Measurements from ENCODE around the gene MAEL. TPM values are rescaled to one million over a fixed set of nuclear protein-coding genes. Genes with fewer than 3 reads are reported as not detected.

MAEL gene
- total RNA-seq, 1 experiment from 2014 or later: not detected

DNA sequence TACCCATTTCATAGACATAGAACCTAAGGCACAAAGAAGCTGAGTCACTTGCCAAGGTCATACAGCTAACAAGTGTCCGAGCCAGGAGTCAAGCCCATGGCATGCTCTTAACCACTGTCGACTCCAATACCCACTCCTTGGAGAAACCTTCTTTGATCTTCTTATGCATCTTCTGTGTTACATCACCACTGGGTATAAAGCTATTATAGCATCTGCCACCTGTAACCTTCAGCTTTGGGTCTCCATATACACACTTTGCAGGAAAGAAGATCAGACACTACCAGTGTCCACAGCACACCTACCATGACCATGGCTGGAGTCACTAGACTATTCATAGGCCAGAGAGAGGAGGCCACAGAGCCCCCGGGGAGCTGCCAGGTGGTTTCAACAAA is 72.0 kb downstream of the MAEL start:
- Histone ChIP-seq H2BK5ac (ENCODE audit: insufficient read length, low read length) (no peak overlapping the region), H3K56ac (ENCODE audit: insufficient read length, low read depth, low read length) (no peak overlapping the region), H4K5ac (ENCODE audit: insufficient read length, low read depth, low read length) (no peak overlapping the region), H3K27me3 (ENCODE audit: insufficient read depth, low read length) (no peaks in the 10 kb centered on the region), H2AK5ac (ENCODE audit: insufficient read length, low read length) (no peak overlapping the region), H3K4me1 (ENCODE audit: insufficient read depth, low read length) (no peaks in the 10 kb centered on the region), H3K18ac (ENCODE audit: insufficient read length, low read depth, low read length) (no peak overlapping the region), H2BK12ac (ENCODE audit: insufficient read length, low read depth, low read length) (no peak overlapping the region), H3K14ac (ENCODE audit: insufficient read depth, low read length) (no peak overlapping the region), H3K27ac (ENCODE audit: insufficient read length, low read depth, low read length) (no peak overlapping the region), H3K4ac (ENCODE audit: low read depth, low read length) (no peak overlapping the region), H4K91ac (ENCODE audit: insufficient read length, low read depth, low read length) (no peak overlapping the region), H3K9me3 (ENCODE audit: control insufficient read depth, low read depth, low read length) (no peaks in the 10 kb centered on the region), H3K9ac (ENCODE audit: extremely low read depth, insufficient read length, low read length) (no peak overlapping the region), H3K23ac (ENCODE audit: insufficient read length, low read depth, low read length) (no peak overlapping the region), H3K79me1 (ENCODE audit: insufficient read depth, low read depth, low read length, poor library complexity, severe bottlenecking) (no peaks in the 10 kb centered on the region), H2AFZ (ENCODE audit: low read length) (no peak overlapping the region), H3K23me2 (ENCODE audit: insufficient read length, low read depth, low read length, poor library complexity, severe bottlenecking) (no peaks in the 10 kb centered on the region), H3T11ph (ENCODE audit: low read length) (no peak overlapping the region), H3K79me2 (ENCODE audit: insufficient read depth, low read length) (no peaks in the 10 kb centered on the region), H4K8ac (replicated peaks; ENCODE audit: insufficient read length, low read depth, low read length) (no peak overlapping the region), H4K20me1 (ENCODE audit: control insufficient read depth, insufficient read depth, insufficient read length) (no peaks in the 10 kb centered on the region), H3K4me2 (ENCODE audit: insufficient read depth, insufficient read length, low read length) (no peak overlapping the region), H2BK20ac (ENCODE audit: low read depth, low read length, poor library complexity, severe bottlenecking) (no peak overlapping the region), H2BK15ac (ENCODE audit: low read depth, low read length) (no peak overlapping the region), H2BK120ac (ENCODE audit: low read depth, low read length, poor library complexity, severe bottlenecking) (no peak overlapping the region)
- no peaks in the 10 kb centered on the region for H3K36me3 Mint-ChIP-seq (ENCODE audit: insufficient read depth in 1 of 3, low read depth in 3 of 3)
- no peaks in the 10 kb centered on the region for H3K9me3 Mint-ChIP-seq
- TF ChIP-seq, protein P1, sequence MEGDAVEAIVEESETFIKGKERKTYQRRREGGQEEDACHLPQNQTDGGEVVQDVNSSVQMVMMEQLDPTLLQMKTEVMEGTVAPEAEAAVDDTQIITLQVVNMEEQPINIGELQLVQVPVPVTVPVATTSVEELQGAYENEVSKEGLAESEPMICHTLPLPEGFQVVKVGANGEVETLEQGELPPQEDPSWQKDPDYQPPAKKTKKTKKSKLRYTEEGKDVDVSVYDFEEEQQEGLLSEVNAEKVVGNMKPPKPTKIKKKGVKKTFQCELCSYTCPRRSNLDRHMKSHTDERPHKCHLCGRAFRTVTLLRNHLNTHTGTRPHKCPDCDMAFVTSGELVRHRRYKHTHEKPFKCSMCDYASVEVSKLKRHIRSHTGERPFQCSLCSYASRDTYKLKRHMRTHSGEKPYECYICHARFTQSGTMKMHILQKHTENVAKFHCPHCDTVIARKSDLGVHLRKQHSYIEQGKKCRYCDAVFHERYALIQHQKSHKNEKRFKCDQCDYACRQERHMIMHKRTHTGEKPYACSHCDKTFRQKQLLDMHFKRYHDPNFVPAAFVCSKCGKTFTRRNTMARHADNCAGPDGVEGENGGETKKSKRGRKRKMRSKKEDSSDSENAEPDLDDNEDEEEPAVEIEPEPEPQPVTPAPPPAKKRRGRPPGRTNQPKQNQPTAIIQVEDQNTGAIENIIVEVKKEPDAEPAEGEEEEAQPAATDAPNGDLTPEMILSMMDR (conservative IDR thresholded peaks at IDR 0.05): no peak
- 0 out of 7 replicates have a peak overlapping the region, but pooled peaks of 1 of the 3 experiments have one; percentile 23 for H3K27ac Mint-ChIP-seq
- peaks cover 8 to 12% of the 10 kb centered on the region in 2 experiments for H3K4me1 Mint-ChIP-seq
- DNase-seq: no peak
- WGBS (ENCODE audit: extremely low coverage, insufficient read length, low lambda C conversion rate): no CpG with 5 or more reads among the region's 3 CpGs
- H3K27me3 Mint-ChIP-seq (ENCODE audit: low read depth): peaks cover 1% of the 10 kb centered on the region; the same call in 1 of the 2 replicates
- H3K4me3 Mint-ChIP-seq: no peak overlapping the region

Measured in H9 (cell line).